ENCODE data around the gene SUFU. TPM values are rescaled to one million over a fixed set of nuclear protein-coding genes. Genes with fewer than 3 reads are reported as not detected.

Gene SUFU
- total RNA-seq, 4 donors from 2014 or later, result 3.7 to 10.1 (median 7.1) TPM

- no peak for TF ChIP-seq CTCF (IDR thresholded peaks at IDR 0.05)
- DNase-seq (ENCODE audit: low spot score) (no peak), ATAC-seq (ENCODE audit: low FRiP score) (no peak)
Measured at GRCh38 chr10:102468683-102469082, 35.1 kb upstream of the SUFU start.

GRCh38 chr10:102470579-102471546 lies 32.9 kb upstream of the SUFU start:
- DNase-seq (ENCODE audit: low spot score), result no peak
- no peak for TF ChIP-seq CTCF (IDR thresholded peaks at IDR 0.05)
- no peak for ATAC-seq (ENCODE audit: low FRiP score)

- no peak for TF ChIP-seq CTCF (IDR thresholded peaks at IDR 0.05)
- DNase-seq (ENCODE audit: low spot score) (no peak), ATAC-seq (ENCODE audit: low FRiP score) (no peak)
Measured at GRCh38 chr10:102473445-102474331, 30.1 kb upstream of the SUFU start.

GRCh38 chr10:102475451-102476040 lies 28.2 kb upstream of the SUFU start:
- DNase-seq (ENCODE audit: low spot score) (no peak), ATAC-seq (ENCODE audit: low FRiP score) (no peak)
- TF ChIP-seq CTCF (IDR thresholded peaks at IDR 0.05), result no peak

GRCh38 chr10:102476466-102477141 lies 27.2 kb upstream of the SUFU start:
- DNase-seq (ENCODE audit: low spot score) (no peak), ATAC-seq (ENCODE audit: low FRiP score) (no peak)
- no peak for TF ChIP-seq CTCF (IDR thresholded peaks at IDR 0.05)

- ATAC-seq (ENCODE audit: low FRiP score), result no peak
- no peak for DNase-seq (ENCODE audit: low spot score)
- TF ChIP-seq CTCF (IDR thresholded peaks at IDR 0.05), result no peak
Measured at GRCh38 chr10:102479651-102480050, 24.1 kb upstream of the SUFU start.

Measured in omental fat pad (tissue), 4 donors.